ENCODE measurements around the gene SIX5.

DNA sequence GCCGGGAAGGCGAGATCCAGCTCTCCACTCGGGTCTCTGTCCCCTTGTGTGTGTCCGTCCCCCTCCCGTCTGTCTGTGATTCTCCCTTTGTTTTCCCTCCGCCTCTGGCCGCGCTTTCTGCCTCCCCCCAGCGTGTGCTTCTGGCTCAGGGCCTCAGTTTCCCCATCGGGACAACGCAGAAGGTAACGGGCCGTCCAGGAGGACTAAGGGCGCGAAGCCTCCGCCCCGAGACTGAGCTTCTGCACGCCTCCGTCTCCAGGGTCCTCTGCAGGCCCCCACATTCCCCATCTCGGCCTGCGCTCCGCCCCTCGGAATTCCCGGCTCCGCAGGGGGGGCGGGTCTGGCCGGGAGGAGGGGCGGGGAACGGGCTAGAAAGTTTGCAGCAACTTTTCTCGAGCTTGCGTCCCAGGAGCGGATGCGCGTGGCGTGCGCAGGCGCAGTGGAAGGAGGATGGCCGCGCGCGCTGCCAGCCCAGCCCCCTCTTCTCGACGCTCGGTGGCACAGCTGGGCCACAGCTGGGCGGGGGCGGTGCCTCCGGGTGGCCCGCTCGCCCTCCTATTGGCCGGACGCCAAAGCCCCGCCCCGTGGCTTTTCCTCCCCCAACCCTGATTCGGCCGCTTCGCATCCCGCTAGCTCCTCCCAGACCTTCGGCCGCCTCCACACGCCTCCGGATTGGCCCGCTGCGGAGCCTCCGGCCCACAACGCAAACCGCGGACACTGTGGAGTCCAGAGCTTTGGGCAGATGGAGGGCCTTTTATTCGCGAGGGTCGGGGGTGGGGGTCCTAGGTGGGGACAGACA lies at the start of gene SIX5:
- TF ChIP-seq HEYL (CRISPR knock-in tag; IDR thresholded peaks at IDR 0.05) (no peak), FOSL2 (IDR thresholded peaks at IDR 0.05) (no peak), FOSL2 (CRISPR knock-in tag; IDR thresholded peaks at IDR 0.05) (0 out of 2 replicates have a peak, but pooled peaks have one; percentile 16), POLR2A (IDR thresholded peaks at IDR 0.05; ENCODE audit: low read length) (peak; percentile 96), HOXB13 (CRISPR knock-in tag; IDR thresholded peaks at IDR 0.05; ENCODE audit: low read depth) (no peak), ZC3H11A (IDR thresholded peaks at IDR 0.05) (no peak), CEBPB (IDR thresholded peaks at IDR 0.05) (0 out of 4 replicates have a peak, but pooled peaks of 1 of the 2 experiments have one; percentile 28), RAD21 (conservative IDR thresholded peaks at IDR 0.05 in 1 of 2, IDR thresholded peaks at IDR 0.05 in 1 of 2) (0 out of 5 replicates have a peak, but pooled peaks of 1 of the 2 experiments have one; percentile 12), NR3C1 (IDR thresholded peaks at IDR 0.05) (no peak), EP300 (IDR thresholded peaks at IDR 0.05) (peak in 1 of 2 experiments; percentile 41; a peak in 1 of 5 replicates)
- TF ChIP-seq, protein P1, sequence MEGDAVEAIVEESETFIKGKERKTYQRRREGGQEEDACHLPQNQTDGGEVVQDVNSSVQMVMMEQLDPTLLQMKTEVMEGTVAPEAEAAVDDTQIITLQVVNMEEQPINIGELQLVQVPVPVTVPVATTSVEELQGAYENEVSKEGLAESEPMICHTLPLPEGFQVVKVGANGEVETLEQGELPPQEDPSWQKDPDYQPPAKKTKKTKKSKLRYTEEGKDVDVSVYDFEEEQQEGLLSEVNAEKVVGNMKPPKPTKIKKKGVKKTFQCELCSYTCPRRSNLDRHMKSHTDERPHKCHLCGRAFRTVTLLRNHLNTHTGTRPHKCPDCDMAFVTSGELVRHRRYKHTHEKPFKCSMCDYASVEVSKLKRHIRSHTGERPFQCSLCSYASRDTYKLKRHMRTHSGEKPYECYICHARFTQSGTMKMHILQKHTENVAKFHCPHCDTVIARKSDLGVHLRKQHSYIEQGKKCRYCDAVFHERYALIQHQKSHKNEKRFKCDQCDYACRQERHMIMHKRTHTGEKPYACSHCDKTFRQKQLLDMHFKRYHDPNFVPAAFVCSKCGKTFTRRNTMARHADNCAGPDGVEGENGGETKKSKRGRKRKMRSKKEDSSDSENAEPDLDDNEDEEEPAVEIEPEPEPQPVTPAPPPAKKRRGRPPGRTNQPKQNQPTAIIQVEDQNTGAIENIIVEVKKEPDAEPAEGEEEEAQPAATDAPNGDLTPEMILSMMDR (IDR thresholded peaks at IDR 0.05) = no peak

Data from A549 (cell line).